ENCODE results near the gene SBNO2.
"Not testable (repeated sequence)": the region's sequence is repeated elsewhere in the genome, so short reads cannot be mapped to it uniquely, and the experiment has no call there.

Gene SBNO2

DNA sequence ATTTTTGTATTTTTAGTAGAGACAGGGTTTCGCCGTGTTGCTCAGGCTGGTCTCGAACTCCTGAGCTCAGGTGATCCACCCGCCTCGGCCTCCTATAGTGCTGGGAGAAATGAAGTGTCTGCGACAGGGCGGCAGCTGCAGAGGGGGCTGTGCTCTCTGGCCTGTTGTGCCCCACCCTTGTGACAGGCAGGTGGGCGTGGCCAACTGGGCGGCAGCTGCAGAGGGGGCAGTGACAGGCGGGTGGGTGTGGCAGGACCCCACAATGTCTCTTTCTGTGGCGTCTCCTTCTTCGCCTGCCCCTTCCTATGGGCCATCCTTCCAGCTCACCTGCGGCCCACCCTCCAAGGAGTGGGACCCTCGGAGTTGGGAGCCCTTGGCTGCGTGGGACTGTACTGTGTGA, 43.3 kb upstream of the SBNO2 start:
- DNase-seq (ENCODE audit: low read depth): no peak
- Histone ChIP-seq H3K27me3 (replicated peaks; ENCODE audit: control insufficient read depth, insufficient read depth, low read length) (no peaks in the 10 kb centered on the region), H3K9ac (ENCODE audit: low read length) (no peak overlapping the region), H3K4me3 (ENCODE audit: low read length) (no peak overlapping the region), H3K36me3 (ENCODE audit: control insufficient read depth, insufficient read depth, low read length, severe bottlenecking) (peaks cover 32% of the 10 kb centered on the region), H3K4me1 (ENCODE audit: control insufficient read depth, insufficient read depth, low read length) (peaks cover 26% of the 10 kb centered on the region), H3K9me3 (ENCODE audit: control insufficient read depth, low read length) (no peaks in the 10 kb centered on the region)

DNA sequence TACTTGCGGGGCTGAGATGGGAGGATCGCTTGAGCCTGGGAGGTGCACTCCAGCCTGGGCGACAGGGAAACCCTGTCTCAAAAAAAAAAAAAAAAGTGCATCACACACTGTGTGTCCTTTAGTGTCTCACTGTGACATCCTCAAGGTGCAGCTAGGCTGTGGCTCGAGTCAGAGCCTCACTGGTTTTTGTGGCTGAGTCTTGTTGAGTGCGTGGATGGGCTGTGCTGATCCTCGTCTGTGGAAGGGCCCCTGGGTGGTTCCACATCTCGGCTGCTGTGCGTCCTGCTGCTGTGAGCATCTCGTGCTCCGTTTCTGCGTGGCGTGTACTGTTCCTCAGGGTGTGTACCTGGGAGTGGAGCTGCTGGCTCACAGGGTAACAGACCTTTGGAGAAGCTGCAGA, 42.7 kb upstream of the SBNO2 start:
- no peak for DNase-seq (ENCODE audit: low read depth)
- no peak overlapping the region for H3K4me3 ChIP-seq (ENCODE audit: low read length)

GRCh38 chr19:1214862-1215731, 41.0 kb upstream of the SBNO2 start:
- Histone ChIP-seq H3K4me1 (ENCODE audit: control insufficient read depth, insufficient read depth, low read length) (peaks cover 35% of the 10 kb centered on the region), H3K36me3 (ENCODE audit: control insufficient read depth, insufficient read depth, low read length, severe bottlenecking) (peaks cover 14% of the 10 kb centered on the region), H3K4me3 (ENCODE audit: low read length) (no peak overlapping the region), H3K9me3 (ENCODE audit: control insufficient read depth, low read length) (no peaks in the 10 kb centered on the region), H3K9ac (ENCODE audit: low read length) (peak overlapping the region; percentile 36), H3K27me3 (replicated peaks; ENCODE audit: control insufficient read depth, insufficient read depth, low read length) (no peaks in the 10 kb centered on the region)
- DNase-seq (ENCODE audit: low read depth): no peak

More for the DNA sequence above, 42.7 kb upstream of the SBNO2 start:
- Histone ChIP-seq H3K9me3 (ENCODE audit: control insufficient read depth, low read length) (no peaks in the 10 kb centered on the region), H3K9ac (ENCODE audit: low read length) (no peak overlapping the region), H3K4me1 (ENCODE audit: control insufficient read depth, insufficient read depth, low read length) (peaks cover 28% of the 10 kb centered on the region), H3K27me3 (replicated peaks; ENCODE audit: control insufficient read depth, insufficient read depth, low read length) (no peaks in the 10 kb centered on the region), H3K36me3 (ENCODE audit: control insufficient read depth, insufficient read depth, low read length, severe bottlenecking) (peaks cover 26% of the 10 kb centered on the region)

DNA sequence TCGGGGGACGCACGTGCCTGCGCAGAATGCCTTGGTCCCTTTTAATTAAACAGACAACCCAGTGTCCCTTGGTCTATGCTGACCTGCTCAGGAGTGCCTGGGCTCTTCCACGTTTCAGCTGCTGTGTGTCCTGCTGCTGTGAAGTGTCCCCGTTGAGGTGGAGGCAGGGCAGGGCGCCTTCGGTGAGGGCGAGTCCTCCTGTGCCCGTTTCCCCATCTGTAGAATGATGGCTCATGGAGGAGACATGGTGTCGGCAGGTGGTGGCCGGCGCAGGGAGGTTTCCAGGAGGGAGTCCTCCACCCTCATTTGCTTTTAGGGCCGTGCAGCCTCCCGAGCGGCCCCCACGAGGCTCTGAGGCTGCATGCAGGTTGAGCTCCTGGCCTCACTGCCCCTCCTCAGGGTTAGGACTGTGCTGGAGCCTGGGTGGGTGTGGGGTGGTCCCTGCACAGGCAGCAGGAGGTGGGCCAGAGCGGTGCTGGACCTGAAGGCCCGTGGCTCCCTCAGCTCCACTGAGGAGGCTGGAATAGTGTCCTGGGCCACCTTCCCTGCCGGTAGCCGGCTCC, 40.3 kb upstream of the SBNO2 start:
- Histone ChIP-seq H3K9me3 (ENCODE audit: control insufficient read depth, low read length) (no peaks in the 10 kb centered on the region), H3K9ac (ENCODE audit: low read length) (peak overlapping the region; percentile 36), H3K4me3 (ENCODE audit: low read length) (no peak overlapping the region), H3K4me1 (ENCODE audit: control insufficient read depth, insufficient read depth, low read length) (peaks cover 41% of the 10 kb centered on the region), H3K27me3 (replicated peaks; ENCODE audit: control insufficient read depth, insufficient read depth, low read length) (no peaks in the 10 kb centered on the region), H3K36me3 (ENCODE audit: control insufficient read depth, insufficient read depth, low read length, severe bottlenecking) (peaks cover 12% of the 10 kb centered on the region)
- no peak for DNase-seq (ENCODE audit: low read depth)

DNA sequence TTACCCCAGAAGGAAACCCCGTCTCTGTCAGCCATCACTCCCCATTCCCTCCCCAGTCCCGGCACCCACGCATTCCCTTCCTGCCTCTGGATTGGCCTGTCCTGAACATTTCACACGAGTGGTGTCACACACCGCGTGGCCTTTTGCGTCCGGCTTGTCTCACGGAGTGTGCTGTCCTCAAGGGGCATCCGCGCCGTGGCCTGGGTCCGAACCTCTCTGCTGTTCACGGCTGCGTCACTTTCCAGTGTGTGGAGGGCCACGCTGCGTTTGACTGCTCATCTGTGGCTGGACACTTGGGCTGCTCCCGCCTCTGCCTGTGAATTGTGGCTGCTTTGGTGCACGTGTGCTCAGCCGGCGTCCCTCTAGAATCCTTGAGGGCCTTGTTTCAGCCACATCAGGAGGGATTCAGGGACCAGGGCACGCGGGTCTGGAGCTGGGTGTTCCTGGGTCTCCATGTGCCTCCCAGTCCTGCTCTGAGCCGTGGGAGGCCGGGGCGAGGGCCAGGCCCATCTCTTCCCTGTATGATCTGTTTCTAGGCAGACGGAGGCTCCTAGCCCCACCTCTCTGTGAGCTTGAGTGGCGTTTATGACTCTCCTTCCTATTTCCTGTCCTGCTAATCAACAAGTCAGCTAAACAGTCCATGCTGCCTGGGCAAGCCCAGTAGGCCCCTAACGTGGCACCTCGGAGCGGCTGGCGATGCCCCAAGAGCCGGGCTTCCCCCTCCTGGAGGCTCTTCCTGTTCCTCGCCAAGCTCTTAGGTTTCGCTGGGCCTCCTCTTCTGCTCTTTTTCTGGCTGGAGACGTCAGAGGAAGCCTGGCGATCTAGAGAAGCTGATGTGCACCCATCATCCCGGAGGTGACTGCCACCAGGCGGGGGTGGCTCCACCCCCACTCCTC, 39.6 kb upstream of the SBNO2 start:
- Histone ChIP-seq H3K9me3 (ENCODE audit: control insufficient read depth, low read length) (no peaks in the 10 kb centered on the region), H3K36me3 (ENCODE audit: control insufficient read depth, insufficient read depth, low read length, severe bottlenecking) (peaks cover 12% of the 10 kb centered on the region), H3K9ac (ENCODE audit: low read length) (no peak overlapping the region), H3K4me1 (ENCODE audit: control insufficient read depth, insufficient read depth, low read length) (peaks cover 47% of the 10 kb centered on the region), H3K4me3 (ENCODE audit: low read length) (no peak overlapping the region), H3K27me3 (replicated peaks; ENCODE audit: control insufficient read depth, insufficient read depth, low read length) (no peaks in the 10 kb centered on the region)
- DNase-seq (ENCODE audit: low read depth): no peak

- Histone ChIP-seq H3K9ac (ENCODE audit: low read length) (no peak overlapping the region), H3K9me3 (ENCODE audit: control insufficient read depth, low read length) (no peaks in the 10 kb centered on the region), H3K4me3 (ENCODE audit: low read length) (no peak overlapping the region), H3K4me1 (ENCODE audit: control insufficient read depth, insufficient read depth, low read length) (peaks cover 51% of the 10 kb centered on the region), H3K36me3 (ENCODE audit: control insufficient read depth, insufficient read depth, low read length, severe bottlenecking) (peaks cover 9% of the 10 kb centered on the region), H3K27me3 (replicated peaks; ENCODE audit: control insufficient read depth, insufficient read depth, low read length) (no peaks in the 10 kb centered on the region)
- no peak for DNase-seq (ENCODE audit: low read depth)
Measured at GRCh38 chr19:1211494-1212234, 37.6 kb upstream of the SBNO2 start.

GRCh38 chr19:1210227-1210538, 36.1 kb upstream of the SBNO2 start:
- H3K27me3 ChIP-seq (replicated peaks; ENCODE audit: control insufficient read depth, insufficient read depth, low read length): no peaks in the 10 kb centered on the region
- no peak overlapping the region for H3K4me3 ChIP-seq (ENCODE audit: low read length)
- no peaks in the 10 kb centered on the region for H3K9me3 ChIP-seq (ENCODE audit: control insufficient read depth, low read length)
- peaks cover 44% of the 10 kb centered on the region for H3K4me1 ChIP-seq (ENCODE audit: control insufficient read depth, insufficient read depth, low read length)
- no peak for DNase-seq (ENCODE audit: low read depth)
- peaks cover 7% of the 10 kb centered on the region for H3K36me3 ChIP-seq (ENCODE audit: control insufficient read depth, insufficient read depth, low read length, severe bottlenecking)
- peak overlapping the region; percentile 33 for H3K9ac ChIP-seq (ENCODE audit: low read length)

GRCh38 chr19:1208830-1209229, 34.8 kb upstream of the SBNO2 start:
- H3K4me3 ChIP-seq (ENCODE audit: low read length): peak overlapping the region; percentile 32
- peak; percentile 49 for DNase-seq (ENCODE audit: low read depth)
- H3K27me3 ChIP-seq (replicated peaks; ENCODE audit: control insufficient read depth, insufficient read depth, low read length); H3K9me3 ChIP-seq (ENCODE audit: control insufficient read depth, low read length); H3K36me3 ChIP-seq (ENCODE audit: control insufficient read depth, insufficient read depth, low read length, severe bottlenecking): not testable (repeated sequence)
- peak overlapping the region; percentile 62 for H3K9ac ChIP-seq (ENCODE audit: low read length)
- H3K4me1 ChIP-seq (ENCODE audit: control insufficient read depth, insufficient read depth, low read length): peaks cover 43% of the 10 kb centered on the region

DNA sequence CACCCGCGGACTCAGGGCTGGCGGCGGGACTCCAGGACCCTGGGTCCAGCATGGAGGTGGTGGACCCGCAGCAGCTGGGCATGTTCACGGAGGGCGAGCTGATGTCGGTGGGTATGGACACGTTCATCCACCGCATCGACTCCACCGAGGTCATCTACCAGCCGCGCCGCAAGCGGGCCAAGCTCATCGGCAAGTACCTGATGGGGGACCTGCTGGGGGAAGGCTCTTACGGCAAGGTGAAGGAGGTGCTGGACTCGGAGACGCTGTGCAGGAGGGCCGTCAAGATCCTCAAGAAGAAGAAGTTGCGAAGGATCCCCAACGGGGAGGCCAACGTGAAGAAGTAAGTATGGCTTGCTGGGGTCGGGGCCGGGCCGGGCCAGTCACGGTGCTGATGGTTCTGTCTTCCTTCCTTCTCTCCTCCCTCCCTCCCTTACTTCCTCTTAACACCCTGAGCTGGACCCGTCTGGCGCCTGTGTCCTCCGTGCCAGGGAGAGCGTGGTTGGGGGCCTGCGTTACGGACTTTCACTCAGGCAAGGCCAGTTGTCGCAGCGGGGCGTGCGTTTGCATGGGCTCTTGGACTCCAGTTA, 32.9 kb upstream of the SBNO2 start:
- H3K4me3 ChIP-seq (ENCODE audit: low read length): peak overlapping the region; percentile 95
- H3K4me1 ChIP-seq (ENCODE audit: control insufficient read depth, insufficient read depth, low read length): peaks cover 46% of the 10 kb centered on the region
- H3K9ac ChIP-seq (ENCODE audit: low read length): peak overlapping the region; percentile 95
- H3K9me3 ChIP-seq (ENCODE audit: control insufficient read depth, low read length): no peaks in the 10 kb centered on the region
- no peaks in the 10 kb centered on the region for H3K36me3 ChIP-seq (ENCODE audit: control insufficient read depth, insufficient read depth, low read length, severe bottlenecking)
- DNase-seq (ENCODE audit: low read depth): no peak
- H3K27me3 ChIP-seq (replicated peaks; ENCODE audit: control insufficient read depth, insufficient read depth, low read length): no peaks in the 10 kb centered on the region

DNA sequence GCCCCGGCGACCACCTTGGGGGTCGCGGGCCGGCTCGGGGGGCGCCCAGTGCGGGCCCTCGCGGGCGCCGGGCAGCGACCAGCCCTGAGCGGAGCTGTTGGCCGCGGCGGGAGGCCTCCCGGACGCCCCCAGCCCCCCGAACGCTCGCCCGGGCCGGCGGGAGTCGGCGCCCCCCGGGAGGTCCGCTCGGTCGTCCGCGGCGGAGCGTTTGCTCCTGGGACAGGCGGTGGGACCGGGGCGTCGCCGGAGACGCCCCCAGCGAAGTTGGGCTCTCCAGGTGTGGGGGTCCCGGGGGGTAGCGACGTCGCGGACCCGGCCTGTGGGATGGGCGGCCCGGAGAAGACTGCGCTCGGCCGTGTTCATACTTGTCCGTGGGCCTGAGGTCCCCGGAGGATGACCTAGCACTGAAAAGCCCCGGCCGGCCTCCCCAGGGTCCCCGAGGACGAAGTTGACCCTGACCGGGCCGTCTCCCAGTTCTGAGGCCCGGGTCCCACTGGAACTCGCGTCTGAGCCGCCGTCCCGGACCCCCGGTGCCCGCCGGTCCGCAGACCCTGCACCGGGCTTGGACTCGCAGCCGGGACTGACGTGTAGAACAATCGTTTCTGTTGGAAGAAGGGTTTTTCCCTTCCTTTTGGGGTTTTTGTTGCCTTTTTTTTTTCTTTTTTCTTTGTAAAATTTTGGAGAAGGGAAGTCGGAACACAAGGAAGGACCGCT, 32.2 kb upstream of the SBNO2 start:
- DNase-seq (ENCODE audit: low read depth): peak; percentile 29
- Histone ChIP-seq H3K36me3 (ENCODE audit: control insufficient read depth, insufficient read depth, low read length, severe bottlenecking) (no peaks in the 10 kb centered on the region), H3K9me3 (ENCODE audit: control insufficient read depth, low read length) (no peaks in the 10 kb centered on the region), H3K9ac (ENCODE audit: low read length) (peak overlapping the region; percentile 95), H3K4me3 (ENCODE audit: low read length) (peak overlapping the region; percentile 95), H3K27me3 (replicated peaks; ENCODE audit: control insufficient read depth, insufficient read depth, low read length) (no peaks in the 10 kb centered on the region), H3K4me1 (ENCODE audit: control insufficient read depth, insufficient read depth, low read length) (peaks cover 41% of the 10 kb centered on the region)

Data from adipocyte (in vitro differentiated cells).